Right lung (tissue), 5 donors: ENCODE measurements around the gene STAMBPL1. TPM values are rescaled to one million over a fixed set of nuclear protein-coding genes. Genes with fewer than 3 reads are reported as not detected.
"Not testable (repeated sequence)": the region's sequence is repeated elsewhere in the genome, so short reads cannot be mapped to it uniquely, and the experiment has no call there.

ENCODE experiments used
- DNase-seq, 2 donors: peaks; one replicate each; pipeline ENCODE4 v3.0.0-alpha.2; 2013
- polyA plus RNA-seq, 5 donors: library from polyadenylated mRNA; unstranded; fragments of 120-200 nt; gene quantifications; one replicate each; pipeline versions ENCODE4 v1.2.1 to v1.2.3, GENCODE V29; 2013; ENCODE audit warnings: inconsistent platforms in 1 of 5, low replicate concordance in 1 of 5; ENCODE audit not compliant: insufficient read length in 5 of 5, insufficient read depth in 1 of 5

STAMBPL1 gene
- polyA plus RNA-seq, 5 donors = 6.4 to 14.4 (median 13.0) TPM

DNA sequence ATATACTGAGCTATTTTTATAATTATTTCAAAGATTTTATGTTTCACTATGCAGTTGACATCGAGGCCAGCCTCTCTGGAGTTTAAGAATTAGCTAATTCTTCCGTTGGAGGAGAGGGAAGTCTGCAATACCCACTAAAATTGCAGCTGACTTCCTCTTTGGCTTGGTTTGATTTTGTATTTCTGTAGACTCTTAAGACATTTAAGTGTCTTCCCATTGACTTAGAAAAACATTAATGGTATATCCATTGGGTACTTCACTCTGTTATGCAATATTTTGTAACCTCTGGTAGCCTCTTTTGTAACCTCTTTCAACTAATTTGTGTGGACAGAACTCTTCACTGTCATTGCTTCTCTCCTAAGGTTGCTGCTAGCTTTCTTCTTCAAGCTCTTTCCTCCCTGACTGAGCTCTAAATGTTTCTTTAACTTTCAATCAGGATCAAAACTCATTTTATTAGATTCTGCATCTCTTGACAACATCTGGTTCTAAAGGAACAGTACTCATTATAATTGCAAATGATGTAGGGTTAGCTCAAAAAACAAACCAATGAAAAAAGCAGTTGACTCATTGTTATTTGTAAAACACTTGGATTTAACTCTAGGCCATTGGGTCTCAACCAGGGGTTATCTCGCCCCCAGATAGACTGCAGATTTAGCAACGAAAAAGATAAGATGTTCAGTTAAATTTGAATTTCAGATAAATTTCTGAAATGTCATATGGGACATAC is 26.7 kb upstream of the STAMBPL1 start:
- no peak for DNase-seq

DNA sequence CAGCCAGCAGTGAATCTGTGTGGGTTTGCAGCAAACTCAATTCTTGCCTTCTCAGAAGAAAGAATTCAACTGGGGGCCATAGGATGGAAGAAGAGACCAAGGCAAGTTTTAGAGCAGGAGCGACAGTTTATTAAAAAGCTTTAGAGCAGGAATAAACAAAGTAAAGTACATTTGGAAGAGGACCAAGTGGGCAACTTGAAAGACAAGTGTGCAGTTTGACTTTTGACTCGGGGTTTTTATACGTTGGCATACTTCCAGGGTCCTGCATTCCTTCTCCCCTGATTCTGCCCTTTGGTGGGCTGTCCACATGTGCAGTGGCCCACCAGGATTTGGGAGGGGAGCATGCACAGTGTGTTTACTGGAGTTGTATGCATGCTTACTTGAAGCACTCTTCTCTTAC is 25.4 kb upstream of the STAMBPL1 start:
- DNase-seq = peak in 1 of 2 donors; percentile 27

DNA sequence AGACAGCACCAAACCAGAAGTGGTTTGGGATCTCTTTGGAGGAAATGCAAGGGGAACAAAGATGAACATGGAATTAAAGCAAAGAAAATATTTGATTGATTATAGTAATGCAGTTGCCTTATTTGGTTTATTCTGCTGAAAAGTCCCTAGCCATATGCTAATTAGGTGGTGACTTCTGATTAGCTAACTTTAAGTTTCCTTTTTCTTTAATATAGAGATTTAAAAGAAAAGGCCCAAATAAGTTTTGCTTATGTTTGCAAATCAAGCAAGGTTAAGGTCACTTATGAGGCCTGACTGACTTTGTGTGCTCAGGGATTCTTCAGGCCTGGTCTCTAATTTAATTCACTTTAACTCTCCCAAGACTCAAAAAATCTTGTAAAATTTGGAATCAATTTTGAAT is 22.2 kb upstream of the STAMBPL1 start:
- DNase-seq = no peak

DNA sequence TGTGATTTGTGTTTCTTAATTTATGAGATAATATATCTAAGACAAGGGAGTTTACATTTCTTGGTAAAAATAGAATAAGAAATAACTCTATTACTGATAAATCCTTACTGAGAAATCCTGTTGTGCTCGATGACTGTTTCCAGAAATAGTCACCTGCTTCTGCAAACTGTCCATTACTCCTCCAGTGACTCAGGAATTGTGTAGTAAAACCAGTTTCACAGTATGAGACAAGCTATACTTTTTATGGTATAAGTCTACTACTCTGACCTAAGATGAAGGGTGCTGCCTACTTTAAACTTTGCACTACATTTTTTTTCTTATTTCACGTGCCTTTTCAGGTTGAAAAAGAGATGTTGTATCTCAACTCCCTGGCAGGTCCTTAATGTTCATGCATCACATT is 21.6 kb upstream of the STAMBPL1 start:
- DNase-seq = no peak

DNA sequence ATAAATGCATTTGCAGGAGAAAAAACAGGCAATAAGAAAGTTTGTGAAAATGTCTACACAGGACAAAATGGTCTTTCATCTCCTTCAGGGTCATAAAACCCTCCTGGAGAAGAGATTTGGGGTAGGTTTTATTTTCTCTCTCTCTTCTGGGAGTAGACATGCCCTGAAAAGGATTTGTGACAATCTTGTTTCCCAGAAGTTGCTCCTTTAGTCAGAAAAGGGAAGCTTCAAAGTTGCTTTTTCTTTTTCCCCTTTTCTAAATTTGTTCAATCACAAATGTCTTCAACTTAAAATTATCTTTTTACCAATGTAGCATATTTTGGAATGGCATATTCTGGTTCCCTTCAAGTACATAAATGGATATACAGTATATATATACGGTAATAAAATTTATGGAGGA is 19.0 kb upstream of the STAMBPL1 start:
- DNase-seq = no peak

DNA sequence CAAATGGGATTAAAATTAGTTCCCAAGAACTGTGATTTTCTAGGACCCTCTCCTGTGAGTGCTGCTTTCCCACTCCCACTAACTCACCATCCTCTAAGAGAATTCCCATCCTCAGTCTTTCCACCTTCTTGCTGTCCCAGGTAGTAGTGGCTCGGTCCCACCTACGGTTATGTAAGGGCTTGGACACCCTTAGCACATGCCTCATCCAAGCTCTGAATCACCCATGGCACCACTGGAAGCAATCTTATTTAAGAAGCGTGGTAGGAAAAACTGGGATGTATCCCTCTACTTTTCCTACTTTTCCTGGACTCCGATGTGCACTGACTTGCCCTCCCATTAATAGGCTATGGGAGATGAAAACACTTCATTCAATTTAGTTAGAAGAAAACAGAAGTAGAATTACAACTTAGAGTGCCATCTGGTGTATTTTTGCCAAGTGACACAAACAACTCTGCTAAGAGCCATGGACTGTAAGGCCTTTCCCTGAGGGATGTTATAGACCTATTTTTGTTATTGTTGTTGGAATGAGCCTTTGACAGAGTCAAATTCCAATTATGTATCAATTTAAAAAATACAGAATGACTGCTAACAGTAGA is 14.7 kb upstream of the STAMBPL1 start:
- DNase-seq = no peak

DNA sequence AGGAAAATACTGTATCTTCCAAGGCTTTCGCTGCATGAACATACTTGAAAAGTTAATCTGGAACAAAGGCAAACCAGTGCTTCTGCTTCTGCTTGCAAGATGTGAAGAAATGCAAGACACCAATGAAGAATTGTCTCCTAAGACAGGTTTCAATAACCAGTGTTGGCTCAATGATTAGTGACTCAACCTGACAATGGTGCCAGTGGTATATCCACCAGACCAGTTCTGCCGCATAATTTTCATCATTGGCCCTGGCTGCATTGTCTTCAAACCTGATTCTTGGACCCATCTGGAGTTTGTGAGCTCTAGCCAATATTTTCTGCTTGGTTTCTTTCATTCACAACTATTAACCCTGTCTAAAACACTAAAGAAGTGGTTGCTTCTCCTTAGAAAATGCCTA is 13.6 kb upstream of the STAMBPL1 start:
- no peak for DNase-seq

DNA sequence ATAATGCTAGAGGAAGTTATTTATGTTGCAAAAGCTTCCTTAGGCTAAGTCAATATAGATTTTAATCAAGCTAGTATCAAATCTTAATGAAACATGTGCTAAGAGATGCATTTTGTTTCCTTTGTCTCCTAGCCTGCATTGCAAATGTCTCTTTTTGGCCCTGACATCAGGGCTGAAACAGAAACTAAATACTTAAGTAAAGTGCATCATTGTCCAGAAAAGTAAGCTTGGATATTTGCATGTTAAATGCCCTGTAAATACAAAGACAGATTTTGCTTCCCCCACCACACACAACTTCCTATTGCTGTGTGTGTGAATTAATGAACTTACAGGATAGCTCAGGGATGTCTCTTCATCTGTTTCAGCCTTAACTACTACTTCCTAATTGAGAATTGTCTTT is 10.0 kb upstream of the STAMBPL1 start:
- no peak for DNase-seq

DNA sequence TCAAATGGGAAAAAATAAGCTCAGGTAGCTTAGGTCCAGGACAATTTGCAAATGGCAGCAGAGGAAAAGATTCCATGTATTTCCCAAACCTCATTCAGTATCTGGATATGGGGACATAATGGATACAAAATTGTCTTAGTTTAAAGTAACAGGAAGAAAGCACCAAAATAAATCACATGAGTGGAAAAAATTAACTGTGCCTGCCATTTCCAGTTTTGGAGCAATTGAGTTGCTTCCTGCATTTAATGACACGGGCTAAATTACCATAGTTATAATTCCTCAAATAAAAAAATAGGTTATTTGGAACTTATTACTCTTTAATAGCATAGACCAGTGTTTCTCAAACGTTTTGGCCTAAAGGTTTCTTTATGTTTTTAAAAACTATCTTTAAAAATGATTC is 6.3 kb upstream of the STAMBPL1 start:
- DNase-seq = no peak

DNA sequence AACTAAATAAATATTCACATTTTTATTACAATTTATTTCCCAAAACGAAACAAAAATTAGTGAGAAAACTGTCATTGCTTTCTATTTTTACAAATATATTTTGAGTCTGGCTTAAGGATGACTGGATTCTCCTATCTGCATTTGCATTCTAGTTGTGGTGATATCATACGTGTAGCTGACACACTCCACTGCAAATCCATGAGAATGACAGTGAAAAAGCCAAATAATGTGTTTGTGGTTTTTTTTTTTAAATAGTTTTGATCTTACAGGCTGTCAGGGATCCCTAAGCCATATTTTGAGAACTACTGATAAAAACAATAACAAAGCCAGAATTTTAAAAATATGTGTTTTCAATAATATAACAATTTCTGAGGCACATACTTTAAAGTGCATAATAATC is 5.8 kb upstream of the STAMBPL1 start:
- no peak for DNase-seq

DNA sequence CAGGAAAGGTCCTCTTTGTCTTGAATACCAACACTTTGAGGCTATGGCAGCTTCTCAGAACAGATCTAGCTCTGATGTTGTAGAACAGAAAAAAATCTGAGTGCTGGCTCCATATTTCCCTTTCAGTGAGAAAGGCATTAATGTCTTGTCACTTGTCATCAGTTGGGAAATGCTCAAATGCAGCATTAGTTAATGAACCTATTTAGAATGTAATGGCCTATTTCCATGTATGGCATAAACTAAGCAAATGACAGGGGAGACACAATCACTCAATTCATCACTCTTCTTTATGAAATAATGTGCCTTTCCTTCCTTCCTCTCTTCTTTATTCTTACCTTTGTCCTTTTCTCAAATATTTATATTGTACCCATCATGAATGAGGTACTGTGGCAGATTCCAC is 5.0 kb upstream of the STAMBPL1 start:
- no peak for DNase-seq

DNA sequence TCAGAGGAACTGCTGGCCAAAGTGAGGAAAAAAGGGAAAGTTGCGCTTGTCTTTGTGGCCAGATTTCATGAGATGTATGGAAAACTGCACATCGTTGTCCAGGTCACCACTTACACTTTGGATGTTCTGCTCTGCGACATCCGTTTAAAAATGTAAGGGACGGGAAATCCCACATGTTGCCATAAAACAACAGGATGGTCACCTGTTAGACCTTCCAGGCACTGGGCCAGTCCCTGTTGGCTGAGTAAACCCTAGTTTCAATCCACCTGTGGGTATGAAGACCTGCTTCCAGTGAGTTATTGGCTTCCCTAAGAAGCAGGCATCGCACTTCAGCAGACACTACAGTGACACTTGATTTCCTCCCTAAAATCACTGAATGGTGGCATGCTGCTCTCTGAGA is 2.7 kb upstream of the STAMBPL1 start:
- DNase-seq = no peak

DNA sequence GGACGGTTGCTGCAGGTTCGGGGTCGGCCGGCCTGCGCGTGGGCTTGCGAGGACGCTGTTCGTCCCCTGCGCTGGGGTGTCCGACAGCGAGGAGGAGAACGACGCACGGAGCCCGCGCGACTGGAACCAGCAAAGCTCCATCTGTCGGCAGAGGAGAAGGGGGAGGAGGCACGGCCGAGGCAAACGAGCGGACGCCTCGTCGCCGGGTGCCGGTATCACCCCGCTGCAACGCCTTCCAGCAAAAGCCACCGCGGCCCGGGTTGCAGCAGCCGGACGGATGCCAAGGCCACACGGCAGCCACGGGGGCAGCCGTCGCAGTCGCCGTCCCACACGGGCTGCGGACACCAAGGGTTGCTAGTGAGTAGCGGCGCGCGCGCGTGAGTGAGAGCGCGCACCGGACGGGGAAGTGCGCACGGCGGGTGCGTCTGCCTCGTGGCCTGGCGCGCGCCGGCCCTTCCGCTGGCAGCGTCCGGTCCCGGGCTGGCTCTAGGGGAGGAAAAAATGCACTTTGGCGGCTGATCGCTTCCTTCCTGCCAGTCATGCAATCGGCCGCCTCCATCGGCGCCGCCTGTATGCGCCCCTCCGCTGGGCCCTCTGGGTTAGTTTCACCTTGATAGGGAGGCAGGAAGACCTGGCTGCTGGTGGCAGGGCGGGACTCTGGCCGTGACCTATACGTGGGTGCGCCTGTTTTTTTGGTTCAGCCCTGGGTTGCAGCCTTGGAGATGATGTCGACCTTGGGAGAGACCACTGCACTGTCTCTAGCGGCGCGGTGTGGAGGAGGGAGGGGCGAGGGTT is 434 bp downstream of the STAMBPL1 start:
- DNase-seq = peak; percentile 84 to 89

DNA sequence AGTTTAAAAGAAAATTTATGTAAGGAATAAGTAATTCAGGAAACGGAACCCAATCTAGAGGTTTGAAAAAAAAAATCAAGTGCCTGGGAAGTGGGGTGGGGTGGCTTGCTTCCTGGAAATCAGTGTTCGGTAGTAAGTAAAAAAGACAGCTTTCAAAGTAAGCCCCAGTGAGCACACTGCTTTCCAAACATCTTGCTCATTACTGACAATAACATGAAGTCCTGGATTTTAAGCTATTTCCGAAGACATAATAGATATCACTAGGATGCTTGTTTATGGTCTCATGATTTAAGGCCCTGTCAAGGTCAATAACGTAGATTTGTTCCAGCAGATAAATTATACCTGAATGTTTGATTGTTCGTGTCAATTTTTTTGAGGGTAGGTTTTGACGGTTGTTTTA is 1.3 kb downstream of the STAMBPL1 start:
- no peak for DNase-seq

DNA sequence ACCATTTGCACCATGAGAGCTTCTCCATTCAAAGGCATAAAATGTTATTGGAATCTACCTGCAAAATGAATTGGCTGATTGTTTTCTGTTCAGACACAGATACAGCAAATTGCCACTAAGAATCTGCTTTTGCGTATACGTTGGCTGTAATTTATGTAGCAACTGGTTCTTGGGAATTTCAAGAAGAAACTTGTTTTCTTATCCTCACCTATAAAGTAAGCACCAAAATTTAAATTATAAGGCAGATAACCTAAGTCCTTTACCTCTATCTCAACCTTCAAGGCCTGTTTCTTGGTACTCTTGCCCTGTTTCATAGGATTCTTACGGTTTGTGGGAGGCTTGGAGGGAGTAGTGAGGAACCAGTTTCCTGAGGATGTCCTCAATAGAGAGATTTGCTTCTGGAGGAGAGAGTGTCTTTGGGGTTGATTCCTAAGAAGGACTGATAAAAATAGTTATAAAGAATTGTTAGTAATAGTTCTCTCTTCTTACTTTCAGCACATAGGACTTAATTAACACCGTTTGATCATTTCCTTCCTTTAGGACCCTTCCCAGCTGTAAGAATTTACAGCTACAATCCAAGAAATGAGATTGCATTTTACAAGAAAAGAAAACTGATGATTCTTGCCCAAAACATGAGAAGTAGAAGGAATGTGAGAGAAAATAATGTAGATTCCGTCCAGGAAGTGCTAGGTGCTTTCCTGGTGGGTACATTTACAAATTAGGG is 2.0 kb downstream of the STAMBPL1 start:
- no peak for DNase-seq

DNA sequence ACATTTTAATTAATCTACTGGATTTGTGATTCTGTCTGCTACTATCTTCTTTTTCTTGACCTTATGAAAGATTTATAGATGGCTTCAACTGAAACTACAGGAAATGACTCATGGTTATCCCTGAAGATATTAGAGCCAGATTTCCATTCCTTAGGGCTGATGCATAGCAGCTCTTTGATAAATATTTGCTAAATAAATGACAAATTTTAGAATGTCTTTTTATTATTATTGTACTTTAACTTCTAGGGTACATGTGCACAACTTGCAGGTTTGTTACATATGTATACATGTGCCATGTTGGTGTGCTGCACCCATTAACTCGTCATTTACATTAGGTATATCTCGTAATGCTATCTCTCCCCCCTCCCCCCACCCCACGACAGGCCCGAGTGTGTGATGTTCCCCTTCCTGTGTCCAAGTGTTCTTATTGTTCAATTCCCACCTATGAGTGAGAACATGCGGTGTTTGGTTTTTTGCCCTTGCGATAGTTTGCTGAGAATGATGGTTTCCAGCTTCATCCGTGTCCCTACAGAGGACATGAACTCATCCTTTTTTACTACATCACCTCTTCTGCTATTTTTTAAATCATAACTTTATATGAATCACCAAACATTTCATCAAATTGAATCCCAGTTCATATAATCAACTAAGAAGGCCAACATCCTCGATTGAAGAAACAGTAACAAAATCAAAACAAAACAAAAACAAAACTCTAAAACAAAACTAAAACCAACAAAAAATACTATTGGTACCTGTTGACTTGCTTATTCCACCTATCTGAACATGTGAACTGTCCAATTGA is 2.8 kb downstream of the STAMBPL1 start:
- not testable (repeated sequence) for DNase-seq

DNA sequence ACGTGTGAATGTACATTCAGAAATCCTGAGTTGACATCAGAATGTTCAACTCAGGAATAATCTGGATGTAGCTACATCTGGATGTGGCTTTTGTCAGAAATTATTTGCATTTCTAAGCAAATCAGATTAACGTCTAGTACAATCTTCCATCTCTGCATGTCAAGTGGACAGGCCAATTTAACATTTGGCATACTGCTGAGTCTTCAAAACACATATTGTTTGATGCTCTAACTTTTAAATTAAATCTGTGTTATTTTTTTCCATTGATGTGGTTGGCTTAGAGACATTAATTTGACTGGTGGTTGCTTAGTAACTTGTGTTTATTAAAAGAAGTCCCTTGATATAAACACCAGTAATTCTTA is 3.4 kb downstream of the STAMBPL1 start:
- no peak for DNase-seq

DNA sequence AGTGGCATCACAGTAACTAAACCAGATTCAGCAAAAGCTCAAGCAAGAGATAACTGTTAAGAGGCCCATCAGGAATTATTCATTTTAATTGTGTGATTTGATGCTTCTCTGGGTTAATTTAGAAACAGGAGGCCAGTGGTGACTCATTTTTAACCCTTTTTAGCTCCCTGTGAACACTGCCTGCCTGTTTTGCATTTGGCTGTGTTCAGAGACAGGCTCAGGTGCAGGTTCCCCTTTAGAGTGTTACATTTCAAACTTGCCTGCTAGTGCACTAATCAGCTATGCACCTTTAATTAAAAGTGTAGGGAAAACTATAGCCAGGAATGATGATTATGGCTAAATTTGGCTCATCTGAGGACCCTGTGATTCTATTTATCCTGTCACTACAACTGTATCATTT is 6.5 kb downstream of the STAMBPL1 start:
- no peak for DNase-seq

DNA sequence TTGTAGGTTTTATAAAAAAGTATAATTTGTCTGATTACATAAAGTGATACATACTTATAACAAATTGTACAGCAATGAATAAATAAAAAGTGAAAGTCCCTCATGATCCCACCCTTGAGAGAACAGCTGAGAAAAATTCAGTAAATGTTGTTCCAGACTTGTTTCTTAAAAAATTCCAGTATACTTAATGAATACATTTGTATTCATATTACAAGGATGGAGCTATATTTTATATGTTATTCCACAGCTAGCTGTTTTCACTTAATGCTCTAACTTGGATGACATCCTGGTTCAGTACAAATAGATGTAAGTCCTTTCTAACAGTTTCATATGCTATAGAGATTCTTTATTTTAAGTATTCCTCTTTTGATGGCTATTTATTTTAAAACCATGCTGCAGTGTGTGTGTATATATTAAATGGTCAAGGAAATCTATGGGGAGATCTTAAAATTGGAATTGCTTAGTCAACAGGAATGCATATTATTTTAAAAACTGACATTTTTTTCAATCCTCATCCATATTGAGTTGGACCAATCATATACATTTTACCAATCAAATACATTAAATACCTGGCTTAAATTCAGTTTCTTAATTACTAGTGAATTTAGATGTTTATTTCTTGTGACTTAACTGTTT is 8.9 kb downstream of the STAMBPL1 start:
- DNase-seq = no peak

DNA sequence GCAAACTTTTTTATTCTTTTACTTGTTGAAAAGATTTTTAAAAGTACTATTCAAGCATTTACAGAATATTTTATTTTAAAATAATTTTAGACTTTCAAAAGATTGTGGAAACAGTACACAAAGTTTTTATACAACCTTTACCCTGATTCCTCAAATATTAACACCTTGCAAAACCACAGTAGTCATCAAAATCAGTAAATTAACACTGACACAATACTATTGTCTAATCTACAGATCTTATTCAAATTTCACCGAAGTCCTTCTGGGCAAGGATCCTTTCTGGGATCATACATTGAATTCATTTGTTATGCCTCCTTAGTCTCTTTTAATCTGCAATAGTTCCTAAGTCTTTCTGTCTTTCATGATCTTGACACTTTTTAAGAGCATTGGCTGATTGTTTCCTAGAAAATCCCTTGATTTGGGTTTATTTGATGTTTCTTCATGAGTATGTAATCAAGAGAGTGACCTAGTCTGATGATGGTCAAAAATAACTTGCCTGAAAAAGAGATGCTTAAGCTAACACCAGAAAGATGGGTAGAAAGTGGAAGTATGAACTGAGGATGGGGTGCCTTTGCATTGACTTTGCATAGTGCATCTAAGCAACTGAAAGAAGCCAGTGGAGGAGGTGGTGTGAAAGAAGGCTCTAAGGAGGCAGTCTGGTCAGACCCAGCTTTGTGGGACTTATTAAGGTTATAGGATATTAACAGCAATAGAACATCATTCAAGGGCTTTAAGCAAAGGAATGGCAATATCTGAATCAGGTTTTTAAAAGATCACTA is 9.7 kb downstream of the STAMBPL1 start:
- DNase-seq = no peak
